PC-3 (cell line): Measurements from ENCODE around the gene HARBI1.

Experiments
- EZH2 ChIP-seq: fragments of 300-600 bp; sonication (generic); IDR thresholded peaks from one replicate; pipeline ENCODE4 v1.6.1; 2017; ENCODE audit warnings: antibody characterized with exemption, mild to moderate bottlenecking, low read length; ENCODE audit not compliant: unreplicated experiment
- TF ChIP-seq, protein P1 (sequence below): fragments of 300-600 bp; sonication (generic); conservative IDR thresholded peaks from 2 replicates; pipeline ENCODE4 v1.5.1; 2017; ENCODE audit warnings: antibody characterized with exemption, low read depth, mild to moderate bottlenecking, low read length

DNA sequence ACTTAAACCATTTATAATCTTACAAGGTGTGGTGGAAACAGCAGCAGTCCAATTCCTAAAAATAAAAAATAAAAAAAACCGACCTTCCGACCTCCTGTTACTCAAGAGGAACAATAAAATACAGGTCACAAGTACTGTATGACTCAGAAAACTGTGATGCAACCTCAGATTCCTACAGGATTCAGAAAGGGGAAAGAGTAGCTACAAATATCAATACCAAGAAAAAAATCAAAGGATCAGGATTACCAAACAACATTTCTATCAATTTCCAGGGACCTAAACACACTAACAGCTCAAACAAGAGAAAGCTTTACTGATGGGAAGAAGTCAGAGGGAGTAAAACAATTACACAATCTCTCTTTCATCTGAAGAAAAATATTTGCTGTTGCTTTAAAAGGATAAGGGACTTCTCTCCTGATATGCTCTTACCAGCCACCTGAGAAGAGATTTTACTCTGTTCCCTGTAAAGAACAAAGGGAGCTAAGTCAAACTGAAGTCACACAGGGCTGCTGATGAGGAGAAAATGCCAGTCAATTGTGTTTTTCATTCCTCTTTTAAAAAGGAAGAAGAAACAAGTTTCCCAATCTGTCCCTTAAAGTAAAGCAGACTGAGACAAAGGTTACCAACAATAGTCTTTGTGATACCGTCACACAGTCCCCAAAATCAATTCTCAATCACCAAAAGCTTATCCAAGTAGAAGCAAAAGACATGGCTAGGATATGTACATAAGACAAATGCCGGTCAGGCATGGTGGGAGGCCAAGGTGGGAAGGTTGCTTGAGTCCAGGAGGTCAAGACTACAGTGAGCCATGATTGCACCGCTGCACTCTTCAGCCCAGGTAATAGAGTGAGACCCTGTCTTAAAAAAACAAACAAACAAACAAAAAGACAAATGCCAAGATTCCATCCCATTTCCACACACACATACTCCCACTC is 62.5 kb downstream of the HARBI1 start:
- TF ChIP-seq, protein P1, sequence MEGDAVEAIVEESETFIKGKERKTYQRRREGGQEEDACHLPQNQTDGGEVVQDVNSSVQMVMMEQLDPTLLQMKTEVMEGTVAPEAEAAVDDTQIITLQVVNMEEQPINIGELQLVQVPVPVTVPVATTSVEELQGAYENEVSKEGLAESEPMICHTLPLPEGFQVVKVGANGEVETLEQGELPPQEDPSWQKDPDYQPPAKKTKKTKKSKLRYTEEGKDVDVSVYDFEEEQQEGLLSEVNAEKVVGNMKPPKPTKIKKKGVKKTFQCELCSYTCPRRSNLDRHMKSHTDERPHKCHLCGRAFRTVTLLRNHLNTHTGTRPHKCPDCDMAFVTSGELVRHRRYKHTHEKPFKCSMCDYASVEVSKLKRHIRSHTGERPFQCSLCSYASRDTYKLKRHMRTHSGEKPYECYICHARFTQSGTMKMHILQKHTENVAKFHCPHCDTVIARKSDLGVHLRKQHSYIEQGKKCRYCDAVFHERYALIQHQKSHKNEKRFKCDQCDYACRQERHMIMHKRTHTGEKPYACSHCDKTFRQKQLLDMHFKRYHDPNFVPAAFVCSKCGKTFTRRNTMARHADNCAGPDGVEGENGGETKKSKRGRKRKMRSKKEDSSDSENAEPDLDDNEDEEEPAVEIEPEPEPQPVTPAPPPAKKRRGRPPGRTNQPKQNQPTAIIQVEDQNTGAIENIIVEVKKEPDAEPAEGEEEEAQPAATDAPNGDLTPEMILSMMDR, result no peak
- TF ChIP-seq EZH2, result no peak
